PC-9 (cell line): Measurements from ENCODE around the gene SLC40A1. TPM values are rescaled to one million over a fixed set of nuclear protein-coding genes. Genes with fewer than 3 reads are reported as not detected.
A peak's percentile ranks its signal among the peaks of the same experiment; 100 is the strongest.

Source experiments
- BruUV-seq: library from RNA; stranded (reverse); fragments of 400-500 nt; replicated peaks from 2 replicates; lab custom pipeline; 2021; lab: Mats Ljungman, UMichigan
- CTCF ChIA-PET: fragments of 300-600 bp; sonication (Branson Sonifier 250); formaldehyde crosslinking; loops from one replicate; lab custom pipeline; 2022; ENCODE audit warnings: antibody characterized with exemption; lab: Charles Lee
- POLR2A ChIA-PET: fragments of 300-600 bp; sonication (Branson Sonifier 250); formaldehyde crosslinking; loops from one replicate; lab custom pipeline; 2022; ENCODE audit warnings: antibody characterized with exemption; ENCODE audit not compliant: unreplicated experiment; lab: Charles Lee
- DNase-seq, 2 experiments: peaks; one replicate each; pipeline versions ENCODE4 v3.0.0 to v3.0.0-alpha.2; 2015 to 2022; ENCODE audit warnings: mixed read lengths in 1 of 2
- H2AFZ ChIP-seq: fragments of 200-600 bp; sonication (generic); 2 replicates; pipeline ENCODE4 v1.8.1; 2017; ENCODE audit warnings: antibody characterized with exemption
- H3F3A ChIP-seq: fragments of 200-600 bp; sonication (generic); 2 replicates; pipeline ENCODE4 v1.8.1; 2017; ENCODE audit warnings: antibody characterized with exemption, mild to moderate bottlenecking, low read depth; ENCODE audit not compliant: insufficient read depth
- H3K27ac ChIP-seq: fragments of 200-600 bp; sonication (generic); 2 replicates; pipeline ENCODE4 v1.6.1; 2016; ENCODE audit warnings: mixed run types
- H3K27me3 ChIP-seq: fragments of 200-600 bp; sonication (generic); 2 replicates; pipeline ENCODE4 v1.6.1; 2016; ENCODE audit warnings: low read depth, mixed run types; ENCODE audit not compliant: insufficient read depth
- H3K36me3 ChIP-seq: fragments of 200-600 bp; sonication (generic); 2 replicates; pipeline ENCODE4 v1.6.1; 2016; ENCODE audit warnings: low read depth, mixed run types
- H3K4me1 ChIP-seq: fragments of 200-600 bp; sonication (generic); replicated peaks from 2 replicates; pipeline ENCODE4 v1.6.1; 2016; ENCODE audit warnings: mixed run types; ENCODE audit not compliant: insufficient read depth
- H3K4me2 ChIP-seq: fragments of 200-600 bp; sonication (generic); 2 replicates; pipeline ENCODE4 v1.6.1; 2017; ENCODE audit warnings: mixed run types
- H3K4me3 ChIP-seq: fragments of 200-600 bp; sonication (generic); 2 replicates; pipeline ENCODE4 v1.6.1; 2016; ENCODE audit warnings: mixed run types
- H3K79me2 ChIP-seq: fragments of 200-600 bp; sonication (generic); 2 replicates; pipeline ENCODE4 v1.6.1; 2017; ENCODE audit warnings: low read depth, mixed run types
- H3K9me2 ChIP-seq: fragments of 200-600 bp; sonication (generic); 2 replicates; pipeline ENCODE4 v1.8.1; 2017; ENCODE audit warnings: mild to moderate bottlenecking; ENCODE audit not compliant: insufficient read depth
- H3K9me3 ChIP-seq: fragments of 200-600 bp; sonication (generic); 2 replicates; pipeline ENCODE4 v1.8.1; 2016; ENCODE audit warnings: low read depth; ENCODE audit not compliant: insufficient read depth
- H4K20me1 ChIP-seq: fragments of 200-600 bp; sonication (generic); 2 replicates; pipeline ENCODE4 v1.8.1; 2017; ENCODE audit not compliant: insufficient read depth
- EZH2 ChIP-seq: fragments of 200-600 bp; sonication (generic); IDR thresholded peaks from 2 replicates; pipeline ENCODE4 v1.8.0; 2017; ENCODE audit warnings: antibody characterized with exemption, low read depth
- intact Hi-C: fragments of 100-400 bp; cut with micrococcal nuclease; formaldehyde crosslinking; loops from one replicate; pipeline ENCODE4 v1.10.0; 2022; ENCODE audit not compliant: unreplicated experiment
- total RNA-seq: library from RNA; stranded (reverse); gene quantifications from 2 replicates; pipeline ENCODE4 v1.2.3, GENCODE V29; 2021
- TF ChIP-seq, protein P1 (sequence below): fragments of 200-600 bp; sonication (generic); conservative IDR thresholded peaks from 2 replicates; pipeline ENCODE4 v1.6.1; 2017; ENCODE audit warnings: mixed run types, antibody characterized with exemption, mild to moderate bottlenecking, moderate library complexity

The SLC40A1 gene
- total RNA-seq, 1 experiment from 2014 or later: 8.0 TPM

- intact Hi-C loops: no loop called here
- no peak for DNase-seq
- Histone ChIP-seq H3K27me3 (no peaks in the 10 kb centered on the region), H3K9me3 (no peaks in the 10 kb centered on the region), H2AFZ (no peak overlapping the region), H3K27ac (no peak overlapping the region), H3F3A (no peaks in the 10 kb centered on the region), H3K4me1 (peaks cover 15% of the 10 kb centered on the region), H3K79me2 (no peaks in the 10 kb centered on the region), H3K4me3 (no peak overlapping the region), H3K9me2 (no peaks in the 10 kb centered on the region), H4K20me1 (no peaks in the 10 kb centered on the region), H3K36me3 (no peaks in the 10 kb centered on the region), H3K4me2 (no peak overlapping the region)
- CTCF ChIA-PET: no interaction called here
- BruUV-seq: no TSS peak
- POLR2A ChIA-PET: no interaction called here
- TF ChIP-seq EZH2: no peak
- TF ChIP-seq, protein P1, sequence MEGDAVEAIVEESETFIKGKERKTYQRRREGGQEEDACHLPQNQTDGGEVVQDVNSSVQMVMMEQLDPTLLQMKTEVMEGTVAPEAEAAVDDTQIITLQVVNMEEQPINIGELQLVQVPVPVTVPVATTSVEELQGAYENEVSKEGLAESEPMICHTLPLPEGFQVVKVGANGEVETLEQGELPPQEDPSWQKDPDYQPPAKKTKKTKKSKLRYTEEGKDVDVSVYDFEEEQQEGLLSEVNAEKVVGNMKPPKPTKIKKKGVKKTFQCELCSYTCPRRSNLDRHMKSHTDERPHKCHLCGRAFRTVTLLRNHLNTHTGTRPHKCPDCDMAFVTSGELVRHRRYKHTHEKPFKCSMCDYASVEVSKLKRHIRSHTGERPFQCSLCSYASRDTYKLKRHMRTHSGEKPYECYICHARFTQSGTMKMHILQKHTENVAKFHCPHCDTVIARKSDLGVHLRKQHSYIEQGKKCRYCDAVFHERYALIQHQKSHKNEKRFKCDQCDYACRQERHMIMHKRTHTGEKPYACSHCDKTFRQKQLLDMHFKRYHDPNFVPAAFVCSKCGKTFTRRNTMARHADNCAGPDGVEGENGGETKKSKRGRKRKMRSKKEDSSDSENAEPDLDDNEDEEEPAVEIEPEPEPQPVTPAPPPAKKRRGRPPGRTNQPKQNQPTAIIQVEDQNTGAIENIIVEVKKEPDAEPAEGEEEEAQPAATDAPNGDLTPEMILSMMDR: no peak
These were observed 42.2 kb downstream of the SLC40A1 start for GRCh38 chr2:189538402-189538801.

- TF ChIP-seq, protein P1: no peak
- TF ChIP-seq EZH2: no peak
- H2AFZ ChIP-seq: no peak overlapping the region
- no peaks in the 10 kb centered on the region for H3K9me3 ChIP-seq
- ChIA-PET POLR2A (interaction anchor here (0.7 kb wide), 1 partner anchor 34 kb away, joined by 3 read pairs; no protein-coding TSS in a partner anchor), CTCF (no interaction called here)
- H3K27me3 ChIP-seq: no peaks in the 10 kb centered on the region
- H3K79me2 ChIP-seq: no peaks in the 10 kb centered on the region
- no peaks in the 10 kb centered on the region for H4K20me1 ChIP-seq
- no peaks in the 10 kb centered on the region for H3F3A ChIP-seq
- H3K27ac ChIP-seq: no peak overlapping the region
- H3K4me2 ChIP-seq: no peak overlapping the region
- intact Hi-C loops: no loop called here
- BruUV-seq: no TSS peak
- H3K4me3 ChIP-seq: no peak overlapping the region
- H3K36me3 ChIP-seq: no peaks in the 10 kb centered on the region
- DNase-seq: no peak
- no peaks in the 10 kb centered on the region for H3K9me2 ChIP-seq
- peaks cover 15% of the 10 kb centered on the region for H3K4me1 ChIP-seq
These were observed 43.8 kb downstream of the SLC40A1 start for GRCh38 chr2:189536830-189537229.

GRCh38 chr2:189534854-189535832 is 45.4 kb downstream of the SLC40A1 start:
- Histone ChIP-seq H3K9me3 (no peaks in the 10 kb centered on the region), H3K4me3 (no peak overlapping the region), H3K79me2 (no peaks in the 10 kb centered on the region), H3K36me3 (no peaks in the 10 kb centered on the region), H3K9me2 (no peaks in the 10 kb centered on the region), H3K27me3 (no peaks in the 10 kb centered on the region), H3K4me1 (peaks cover 15% of the 10 kb centered on the region), H3K27ac (peak overlapping the region; percentile 60), H3F3A (no peaks in the 10 kb centered on the region), H4K20me1 (no peaks in the 10 kb centered on the region), H3K4me2 (no peak overlapping the region), H2AFZ (peak overlapping the region; percentile 44; the same call in 1 of the 2 replicates)
- peak in 1 of 2 experiments; percentile 62 for DNase-seq
- intact Hi-C loops: no loop called here
- no peak for TF ChIP-seq EZH2
- TF ChIP-seq, protein P1: no peak
- CTCF ChIA-PET: no interaction called here
- POLR2A ChIA-PET: no interaction called here
- no TSS peak for BruUV-seq
